PC-3 (cell line): ENCODE data around the gene CLEC16A. TPM values are rescaled to one million over a fixed set of nuclear protein-coding genes. Genes with fewer than 3 reads are reported as not detected.
A peak's percentile ranks its signal among the peaks of the same experiment; 100 is the strongest.

Experiments
- ATAC-seq: fragments of 200-7000 bp; cut with Tn5 transposase; 2 replicates; pipeline ENCODE4 v1.9.1; 2020; ENCODE audit warnings: mild to moderate bottlenecking, moderate library complexity
- BruUV-seq: library from RNA; stranded (reverse); fragments of 400-500 nt; replicated peaks from 2 replicates; lab custom pipeline; 2021; lab: Mats Ljungman, UMichigan
- CTCF ChIA-PET: fragments of 300-600 bp; sonication (Branson Sonifier 250); formaldehyde crosslinking; loops from one replicate; lab custom pipeline; 2022; ENCODE audit warnings: antibody characterized with exemption; lab: Charles Lee
- POLR2A ChIA-PET: fragments of 300-600 bp; sonication (Branson Sonifier 250); formaldehyde crosslinking; loops from one replicate; lab custom pipeline; 2022; ENCODE audit warnings: antibody characterized with exemption; ENCODE audit not compliant: unreplicated experiment; lab: Charles Lee
- DNase-seq: peaks from one replicate; pipeline ENCODE4 v3.0.0-alpha.2; 2015
- H2AFZ ChIP-seq: fragments of 300-600 bp; sonication (generic); 2 replicates; pipeline ENCODE4 v1.6.0; 2016; ENCODE audit warnings: antibody characterized with exemption, low read length
- H3F3A ChIP-seq: fragments of 300-600 bp; sonication (generic); one replicate; pipeline ENCODE4 v1.6.0; 2017; ENCODE audit warnings: antibody characterized with exemption, low read length, control low read depth, mild to moderate bottlenecking; ENCODE audit not compliant: unreplicated experiment
- H3K27ac ChIP-seq: fragments of 300-600 bp; sonication (generic); 2 replicates; pipeline ENCODE4 v1.5.1; 2016; ENCODE audit warnings: mild to moderate bottlenecking, low read length
- H3K27me3 ChIP-seq: fragments of 300-600 bp; sonication (generic); 2 replicates; pipeline ENCODE4 v1.6.1; 2016; ENCODE audit warnings: low read length, mixed read lengths
- H3K36me3 ChIP-seq: fragments of 300-600 bp; sonication (generic); 2 replicates; pipeline ENCODE4 v1.6.1; 2016; ENCODE audit warnings: low read depth, mixed run types, low read length, mixed read lengths
- H3K4me1 ChIP-seq: fragments of 300-600 bp; sonication (generic); 2 replicates; pipeline ENCODE4 v1.5.1; 2016; ENCODE audit warnings: low read length; ENCODE audit not compliant: insufficient read depth
- H3K4me2 ChIP-seq: fragments of 300-600 bp; sonication (generic); 2 replicates; pipeline ENCODE4 v1.6.0; 2016; ENCODE audit warnings: low read length
- H3K4me3 ChIP-seq: fragments of 300-600 bp; sonication (generic); 2 replicates; pipeline ENCODE4 v1.5.1; 2016; ENCODE audit warnings: mild to moderate bottlenecking, low read length, mixed read lengths
- H3K79me2 ChIP-seq: fragments of 300-600 bp; sonication (generic); 2 replicates; pipeline ENCODE4 v1.6.1; 2017; ENCODE audit warnings: low read length, mixed read lengths
- H3K9ac ChIP-seq: fragments of 300-600 bp; sonication (generic); 2 replicates; pipeline ENCODE4 v1.6.0; 2016; ENCODE audit warnings: mild to moderate bottlenecking, low read length
- H3K9me2 ChIP-seq: fragments of 300-600 bp; sonication (generic); replicated peaks from 2 replicates; pipeline ENCODE4 v1.6.1; 2016; ENCODE audit warnings: mixed run types, low read length, mixed read lengths
- H3K9me3 ChIP-seq: fragments of 300-600 bp; sonication (generic); 2 replicates; pipeline ENCODE4 v1.6.1; 2016; ENCODE audit warnings: low read length, mixed read lengths
- H4K20me1 ChIP-seq: fragments of 300-600 bp; sonication (generic); 2 replicates; pipeline ENCODE4 v1.6.1; 2016; ENCODE audit warnings: low read length, mixed read lengths
- EZH2 ChIP-seq: fragments of 300-600 bp; sonication (generic); IDR thresholded peaks from one replicate; pipeline ENCODE4 v1.6.1; 2017; ENCODE audit warnings: antibody characterized with exemption, mild to moderate bottlenecking, low read length; ENCODE audit not compliant: unreplicated experiment
- EZH2phosphoT487 ChIP-seq: fragments of 300-600 bp; sonication (generic); IDR thresholded peaks from 2 replicates; pipeline ENCODE4 v1.6.1; 2018; ENCODE audit warnings: mild to moderate bottlenecking, antibody characterized with exemption, low read length, borderline replicate concordance
- intact Hi-C: fragments of 100-400 bp; cut with micrococcal nuclease; formaldehyde crosslinking; loops from 2 replicates; pipeline ENCODE4 v1.9.0; 2023
- total RNA-seq: library from RNA; depleted of rRNA; stranded (reverse); fragments of >200 nt; gene quantifications from 2 replicates; pipeline ENCODE4 v1.2.3, GENCODE V29; 2014
- TF ChIP-seq, protein P1 (sequence below): fragments of 300-600 bp; sonication (generic); conservative IDR thresholded peaks from 2 replicates; pipeline ENCODE4 v1.5.1; 2017; ENCODE audit warnings: antibody characterized with exemption, low read depth, mild to moderate bottlenecking, low read length

The CLEC16A gene
- total RNA-seq, 1 experiment from 2014 or later, result 9.5 TPM

DNA sequence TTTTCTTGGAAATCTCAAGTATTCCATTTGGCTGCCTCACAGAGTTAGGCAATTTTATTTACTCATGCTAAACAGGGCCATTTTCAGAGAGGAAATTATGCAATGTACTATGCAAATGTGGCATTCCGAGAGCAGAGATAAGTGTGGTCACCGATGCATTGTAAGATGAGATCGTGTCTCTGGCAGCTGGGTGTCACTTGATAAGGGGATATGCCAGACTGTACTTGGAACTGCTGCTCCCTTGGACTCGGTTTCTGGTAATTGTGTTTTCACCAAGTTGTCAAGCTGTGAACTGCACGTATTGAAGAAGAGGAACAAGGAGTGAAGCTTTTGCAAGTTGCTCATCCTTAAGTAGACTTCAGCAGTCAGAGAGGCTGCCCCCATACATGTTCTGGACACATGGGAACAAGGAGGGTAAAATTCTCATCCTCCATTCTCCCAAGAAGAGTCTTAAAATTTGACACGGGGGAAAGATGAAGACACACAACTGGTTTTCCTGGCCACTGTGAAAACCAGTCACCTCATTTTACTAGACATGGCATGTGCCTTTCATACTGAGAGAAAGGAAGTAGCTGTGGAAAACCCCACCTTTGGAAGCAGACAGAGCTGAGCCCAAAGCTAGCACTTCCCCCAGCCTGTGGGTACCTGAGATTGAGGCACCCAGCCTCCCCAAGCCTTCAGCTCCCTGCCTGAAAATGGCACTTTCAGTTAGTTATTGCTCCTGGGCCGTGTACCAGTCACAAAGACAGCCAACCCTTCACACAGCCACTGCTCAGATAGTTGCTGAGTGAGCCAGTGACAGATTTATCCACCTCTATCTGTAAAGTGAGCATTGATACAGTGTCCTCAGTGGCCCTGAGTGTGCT lies 160.9 kb downstream of the CLEC16A start:
- ChIA-PET CTCF (no interaction called here), POLR2A (no interaction called here)
- DNase-seq (peak; percentile 22), ATAC-seq (no peak)
- Histone ChIP-seq H3K27ac (no peak overlapping the region), H3K4me2 (no peak overlapping the region), H3K9ac (no peak overlapping the region), H3K9me3 (no peaks in the 10 kb centered on the region), H3F3A (no peaks in the 10 kb centered on the region), H3K9me2 (no peaks in the 10 kb centered on the region), H2AFZ (no peak overlapping the region), H4K20me1 (no peaks in the 10 kb centered on the region), H3K4me3 (no peak overlapping the region), H3K79me2 (no peaks in the 10 kb centered on the region), H3K4me1 (peaks cover 10% of the 10 kb centered on the region), H3K36me3 (no peaks in the 10 kb centered on the region), H3K27me3 (no peaks in the 10 kb centered on the region)
- no TSS peak for BruUV-seq
- TF ChIP-seq, protein P1, sequence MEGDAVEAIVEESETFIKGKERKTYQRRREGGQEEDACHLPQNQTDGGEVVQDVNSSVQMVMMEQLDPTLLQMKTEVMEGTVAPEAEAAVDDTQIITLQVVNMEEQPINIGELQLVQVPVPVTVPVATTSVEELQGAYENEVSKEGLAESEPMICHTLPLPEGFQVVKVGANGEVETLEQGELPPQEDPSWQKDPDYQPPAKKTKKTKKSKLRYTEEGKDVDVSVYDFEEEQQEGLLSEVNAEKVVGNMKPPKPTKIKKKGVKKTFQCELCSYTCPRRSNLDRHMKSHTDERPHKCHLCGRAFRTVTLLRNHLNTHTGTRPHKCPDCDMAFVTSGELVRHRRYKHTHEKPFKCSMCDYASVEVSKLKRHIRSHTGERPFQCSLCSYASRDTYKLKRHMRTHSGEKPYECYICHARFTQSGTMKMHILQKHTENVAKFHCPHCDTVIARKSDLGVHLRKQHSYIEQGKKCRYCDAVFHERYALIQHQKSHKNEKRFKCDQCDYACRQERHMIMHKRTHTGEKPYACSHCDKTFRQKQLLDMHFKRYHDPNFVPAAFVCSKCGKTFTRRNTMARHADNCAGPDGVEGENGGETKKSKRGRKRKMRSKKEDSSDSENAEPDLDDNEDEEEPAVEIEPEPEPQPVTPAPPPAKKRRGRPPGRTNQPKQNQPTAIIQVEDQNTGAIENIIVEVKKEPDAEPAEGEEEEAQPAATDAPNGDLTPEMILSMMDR, result no peak
- TF ChIP-seq EZH2phosphoT487 (no peak), EZH2 (no peak)
- intact Hi-C loops, result no loop called here

DNA sequence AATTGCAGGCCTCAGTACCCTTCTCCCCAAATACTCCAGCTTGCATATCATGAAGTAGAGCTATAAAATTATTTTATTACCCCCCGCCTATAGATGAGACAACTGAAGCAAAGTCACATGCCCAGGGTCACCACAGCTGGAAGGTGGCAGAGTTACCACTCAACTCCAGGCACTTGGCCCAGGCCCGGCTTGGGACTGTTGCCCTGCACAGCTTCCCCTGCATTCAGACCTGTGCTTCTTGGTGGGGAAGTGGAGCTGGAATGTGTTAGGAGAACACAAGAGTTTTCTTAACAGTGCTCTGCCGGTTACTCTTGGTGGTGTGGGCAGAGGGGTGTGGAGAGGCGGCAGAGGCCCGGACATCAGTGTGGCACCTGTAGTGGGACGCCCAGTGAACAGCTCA lies 162.4 kb downstream of the CLEC16A start:
- no peaks in the 10 kb centered on the region for H3K36me3 ChIP-seq
- no peak overlapping the region for H3K9ac ChIP-seq
- ATAC-seq, result no peak
- TF ChIP-seq, protein P1, result no peak
- no peak for TF ChIP-seq EZH2
- no peak for TF ChIP-seq EZH2phosphoT487
- H3K4me1 ChIP-seq, result peaks cover 5% of the 10 kb centered on the region; the same call in 1 of the 2 replicates
- no peak for DNase-seq
- BruUV-seq, result no TSS peak
- H3K9me2 ChIP-seq, result no peaks in the 10 kb centered on the region
- intact Hi-C loops, result no loop called here
- no peaks in the 10 kb centered on the region for H3K27me3 ChIP-seq
- H3K4me3 ChIP-seq, result no peak overlapping the region
- no peak overlapping the region for H3K4me2 ChIP-seq
- H3F3A ChIP-seq, result no peaks in the 10 kb centered on the region
- H3K79me2 ChIP-seq, result no peaks in the 10 kb centered on the region
- H4K20me1 ChIP-seq, result no peaks in the 10 kb centered on the region
- no peak overlapping the region for H3K27ac ChIP-seq
- no peaks in the 10 kb centered on the region for H3K9me3 ChIP-seq
- POLR2A ChIA-PET, result no interaction called here
- CTCF ChIA-PET, result no interaction called here
- no peak overlapping the region for H2AFZ ChIP-seq
